Measurements from ENCODE around the gene LHPP. TPM values are rescaled to one million over a fixed set of nuclear protein-coding genes. Genes with fewer than 3 reads are reported as not detected.

The LHPP gene
- total and polyA plus RNA-seq, 10 of the 15 experiments (the other 5 are each of a cell fraction or from before 2014, with no cell fraction given) = 0.79 to 9.8 (median 6.7) TPM

- TF ChIP-seq HSF1 (IDR thresholded peaks at IDR 0.05; ENCODE audit: low read depth, low read length) = no peak
- TF ChIP-seq HCFC1 (IDR thresholded peaks at IDR 0.05; ENCODE audit: low read length) = no peak
- TF ChIP-seq IRF3 (IDR thresholded peaks at IDR 0.05) = no peak
- no peak for TF ChIP-seq SIX5 (IDR thresholded peaks at IDR 0.05; ENCODE audit: low read depth, low read length, severe bottlenecking)
- no peak for TF ChIP-seq ZBTB4 (CRISPR knock-in tag; IDR thresholded peaks at IDR 0.05)
- TF ChIP-seq NBN (IDR thresholded peaks at IDR 0.05) = 0 out of 2 replicates have a peak, but pooled peaks have one; percentile 35
- TF ChIP-seq BCL11A (IDR thresholded peaks at IDR 0.05; ENCODE audit: low read depth, low read length) = no peak
- TF ChIP-seq CTCF (IDR thresholded peaks at IDR 0.05 in 2 of 3, conservative IDR thresholded peaks at IDR 0.05 in 1 of 3; ENCODE audit: control insufficient read depth in 2 of 3, extremely low read depth in 1 of 3, insufficient read depth in 1 of 3, low read depth in 3 of 3, low read length in 3 of 3) = peak; percentile 37 to 41 (median 40); a peak in 5 of 6 replicates
- TF ChIP-seq NR2F1 (conservative IDR thresholded peaks at IDR 0.05) = 0 out of 2 replicates have a peak, but pooled peaks have one; percentile 28
- TF ChIP-seq SREBF1 (IDR thresholded peaks at IDR 0.05; ENCODE audit: low read length) = no peak
- 0 out of 3 replicates have a peak, but pooled peaks of 1 of the 2 experiments have one; percentile 24 for TF ChIP-seq EGR1 (IDR thresholded peaks at IDR 0.05; ENCODE audit: borderline replicate concordance in 1 of 2, low read depth in 2 of 2, low read length in 2 of 2)
- TF ChIP-seq ATF3 (IDR thresholded peaks at IDR 0.05; ENCODE audit: borderline replicate concordance, extremely low read depth, low read depth, low read length) = no peak
- no peak for TF ChIP-seq TCF3 (IDR thresholded peaks at IDR 0.05; ENCODE audit: borderline replicate concordance, insufficient read depth, low read depth, low read length)
- TF ChIP-seq PBX3 (IDR thresholded peaks at IDR 0.05; ENCODE audit: insufficient replicate concordance, low read depth, low read length) = no peak
- peak in 1 of 2 experiments; percentile 52; a peak in 2 of 4 replicates for TF ChIP-seq IKZF2 (IDR thresholded peaks at IDR 0.05)
- TF ChIP-seq MLLT1 (IDR thresholded peaks at IDR 0.05) = peak; percentile 33; the same call in 1 of the 2 replicates
- TF ChIP-seq PAX5 (IDR thresholded peaks at IDR 0.05; ENCODE audit: borderline replicate concordance, low read depth, low read length) = no peak
Observed at GRCh38 chr10:124647421-124648130, 186.0 kb downstream of the LHPP start (continued).
